ENCODE results near the gene SDCCAG8.

Gene SDCCAG8

DNA sequence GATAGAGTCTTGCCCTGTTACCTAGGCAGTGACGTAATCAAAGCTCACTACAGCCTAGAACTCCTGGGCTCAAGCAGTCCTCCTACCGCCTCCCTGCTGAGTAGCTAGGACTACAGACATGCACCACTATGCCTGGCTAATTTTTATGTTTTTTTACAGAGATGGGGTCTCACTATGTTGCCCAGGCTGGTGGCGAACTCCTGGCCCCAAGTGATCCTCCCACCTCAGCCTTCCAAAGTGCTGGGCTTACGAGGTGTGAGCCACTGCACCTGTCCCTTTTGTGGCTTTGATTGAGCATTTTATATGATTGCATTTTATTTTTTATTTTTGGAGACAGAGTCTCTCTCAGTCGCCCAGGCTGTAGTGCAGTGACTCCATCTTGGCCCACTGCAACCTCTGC, 25.8 kb downstream of the SDCCAG8 start:
- DNase-seq (ENCODE audit: low spot score), result no peak

DNA sequence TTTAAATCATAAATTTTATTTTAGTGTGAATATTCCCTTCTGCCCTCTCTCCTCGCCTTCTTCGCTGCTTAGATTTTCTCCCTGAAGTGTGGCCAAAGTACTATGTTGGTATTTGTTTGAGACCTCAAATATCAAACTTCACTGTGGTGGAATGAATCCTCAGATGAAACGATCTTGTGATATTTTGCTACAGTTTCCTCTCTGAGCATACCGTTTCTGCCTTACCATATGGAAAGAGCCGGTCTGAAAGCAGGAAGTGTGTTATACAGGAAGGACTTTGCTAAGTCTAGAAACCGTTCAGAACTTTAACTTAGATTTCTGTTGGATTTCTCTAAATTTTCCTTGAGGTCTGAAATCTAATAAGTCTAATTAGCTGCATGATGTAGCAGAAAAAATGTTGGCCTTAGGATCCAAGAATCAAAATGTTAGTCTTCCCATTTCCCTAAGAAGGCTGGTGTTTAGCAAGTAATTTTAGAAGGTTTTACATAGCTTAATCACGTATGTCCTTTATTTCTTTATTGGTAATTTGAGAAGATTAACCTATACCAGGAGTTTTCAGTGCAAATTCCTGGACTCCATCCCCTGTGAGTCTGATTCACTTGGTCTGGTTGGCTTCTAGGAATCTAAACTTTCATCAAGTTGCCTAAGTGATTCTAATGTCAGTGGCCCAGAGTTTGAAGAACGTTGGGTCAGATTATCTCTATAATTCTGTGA, 30.7 kb downstream of the SDCCAG8 start:
- DNase-seq (ENCODE audit: low spot score), result no peak

DNA sequence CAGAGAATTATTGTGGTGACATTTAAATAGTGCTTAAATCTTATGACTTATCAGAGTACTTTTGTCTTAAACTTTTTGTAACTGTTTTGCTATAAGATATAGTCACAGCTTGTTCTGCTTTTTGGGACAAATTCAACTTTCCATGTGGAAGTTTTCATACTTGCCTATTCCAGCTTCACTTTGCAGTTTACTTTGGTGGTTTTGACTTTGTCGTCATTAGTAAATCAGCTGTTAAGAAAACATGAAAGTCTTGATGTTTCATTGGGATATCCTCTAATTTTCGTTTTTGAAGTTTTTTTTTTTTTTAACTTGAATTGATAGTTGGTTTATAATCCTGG, 31.3 kb downstream of the SDCCAG8 start:
- no peak for DNase-seq (ENCODE audit: low spot score)

DNA sequence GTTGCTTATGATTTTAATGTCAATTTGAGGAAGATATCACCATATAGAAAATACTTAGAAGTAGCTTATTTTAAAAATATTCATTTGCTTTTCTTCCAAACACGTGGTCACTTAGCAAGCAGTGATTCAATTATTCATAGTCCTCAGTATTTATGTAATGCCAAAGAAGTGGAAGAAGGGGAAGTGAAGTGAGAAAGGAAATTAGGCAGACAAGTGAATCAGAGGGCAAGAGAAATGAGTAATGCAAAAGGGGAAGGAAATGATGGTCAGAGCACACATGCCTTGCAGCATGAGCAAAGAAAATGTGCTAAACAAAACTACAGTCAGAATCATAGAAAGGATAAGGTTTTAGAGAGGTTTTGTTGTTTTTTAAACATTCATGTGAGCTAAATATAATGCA, 31.8 kb downstream of the SDCCAG8 start:
- peak; percentile 54 for DNase-seq (ENCODE audit: low spot score)

GRCh38 chr1:243288062-243288461, 32.2 kb downstream of the SDCCAG8 start:
- DNase-seq (ENCODE audit: low spot score), result no peak

- no peak for DNase-seq (ENCODE audit: low spot score)
These were observed 35.5 kb downstream of the SDCCAG8 start for GRCh38 chr1:243291292-243291691.

GRCh38 chr1:243292117-243292516, 36.3 kb downstream of the SDCCAG8 start:
- DNase-seq (ENCODE audit: low spot score), result no peak

DNA sequence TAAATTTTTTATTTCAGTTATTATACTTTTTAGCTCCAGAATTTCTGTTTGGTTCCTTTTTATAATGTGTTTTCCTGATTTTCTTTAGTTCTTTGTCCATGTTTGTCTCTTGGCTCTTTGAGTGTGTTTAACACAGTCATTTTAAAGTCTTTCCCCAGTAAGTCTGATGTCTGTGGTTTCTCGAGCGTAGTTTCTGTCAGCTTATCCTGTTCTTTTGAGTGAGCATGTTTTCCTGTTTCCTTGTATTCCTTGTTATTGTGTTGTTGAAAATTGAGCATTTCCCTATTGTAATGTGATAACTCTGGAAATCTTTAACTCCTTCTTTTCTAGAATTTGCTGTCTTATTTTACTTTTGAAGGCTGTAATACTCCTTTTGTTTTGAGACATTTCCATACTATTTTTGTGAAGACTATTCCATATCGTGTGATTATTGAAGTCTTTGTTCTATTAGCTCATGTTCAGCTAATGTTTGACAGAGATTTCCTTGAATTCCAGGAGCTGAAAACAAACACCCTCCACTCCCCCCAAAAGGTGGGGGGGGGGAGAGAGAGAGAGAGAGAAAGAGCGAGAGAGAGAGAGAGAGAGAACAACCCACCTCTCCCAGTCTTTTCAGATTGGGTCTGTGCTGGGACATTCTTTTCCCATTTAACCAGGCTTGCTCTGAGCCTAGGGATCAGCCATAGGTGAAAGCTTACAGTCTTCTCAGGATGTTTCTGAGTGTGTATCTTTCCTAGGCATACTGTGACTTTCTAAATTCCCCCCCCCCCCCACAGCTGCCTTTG, 38.3 kb downstream of the SDCCAG8 start:
- no peak for DNase-seq (ENCODE audit: low spot score)

- DNase-seq (ENCODE audit: low spot score), result no peak
These were observed 38.9 kb downstream of the SDCCAG8 start for GRCh38 chr1:243294723-243295121.

- no peak for DNase-seq (ENCODE audit: low spot score)
These were observed 43.2 kb downstream of the SDCCAG8 start for GRCh38 chr1:243299069-243299468.

DNA sequence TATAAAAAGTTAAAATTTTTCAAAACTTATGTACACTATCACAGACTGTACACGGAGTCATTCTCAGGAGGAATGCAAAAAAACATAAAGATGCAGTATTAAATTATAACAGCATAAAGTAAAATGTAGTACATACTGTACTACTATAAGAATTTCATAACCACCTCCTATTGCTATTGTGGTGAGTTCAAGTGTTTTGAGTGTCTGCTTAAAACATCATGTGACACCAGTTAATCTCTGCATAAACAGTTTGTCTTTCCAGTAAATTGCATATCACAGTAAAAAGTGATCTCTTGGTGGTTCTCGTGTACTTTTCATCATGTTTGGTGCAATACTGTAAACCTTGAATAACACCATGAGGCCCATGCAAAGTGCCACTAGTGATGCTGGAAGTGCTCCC, 45.2 kb downstream of the SDCCAG8 start:
- DNase-seq (ENCODE audit: low spot score), result no peak

- no peak for DNase-seq (ENCODE audit: low spot score)
These were observed 56.0 kb downstream of the SDCCAG8 start for GRCh38 chr1:243311809-243312208.

- DNase-seq (ENCODE audit: low spot score), result peak; percentile 52
These were observed 57.3 kb downstream of the SDCCAG8 start for GRCh38 chr1:243312952-243313634.

DNA sequence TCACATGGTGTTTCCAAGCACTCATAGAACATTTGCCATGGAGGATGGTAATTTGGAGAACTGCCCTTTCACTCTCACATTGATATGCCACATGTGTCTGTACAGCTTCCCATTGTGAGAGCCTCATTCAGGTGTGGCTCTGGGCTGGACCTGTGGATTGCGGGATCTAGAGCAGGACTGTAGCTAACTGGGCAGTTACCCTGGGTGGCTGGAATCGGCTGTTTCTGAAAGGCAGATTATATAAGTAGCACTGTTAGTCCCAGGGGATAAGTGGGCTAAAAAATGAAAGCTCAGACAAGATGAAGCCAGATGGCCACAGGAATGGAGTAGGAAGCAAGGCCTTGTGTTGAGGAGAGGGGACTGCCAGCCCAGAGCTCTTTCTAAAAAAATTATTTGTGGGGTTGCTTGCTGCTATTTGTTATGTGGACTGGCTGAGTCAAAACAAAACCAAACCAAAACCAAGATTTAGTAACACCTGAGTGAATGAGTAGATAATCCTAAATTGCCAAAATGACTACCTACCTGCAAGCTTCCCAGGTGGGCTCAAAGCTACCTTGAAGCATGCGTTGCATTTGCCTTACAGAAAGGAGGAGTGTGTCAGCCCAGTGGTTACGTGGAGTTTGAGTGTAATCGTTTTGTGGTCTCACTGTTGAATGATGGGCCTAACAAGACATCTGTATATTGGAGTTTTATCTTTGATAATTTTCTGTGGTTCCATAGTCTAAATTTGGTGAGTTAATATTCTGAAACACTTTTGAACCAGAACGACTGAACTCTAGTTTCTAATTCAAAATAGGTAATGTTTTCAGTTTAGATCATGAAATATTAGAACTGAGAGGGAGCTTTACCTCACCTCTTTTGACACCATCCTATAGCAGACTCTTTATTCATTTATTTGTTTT, 58.0 kb downstream of the SDCCAG8 start:
- no peak for DNase-seq (ENCODE audit: low spot score)

GRCh38 chr1:243315455-243315854, 59.6 kb downstream of the SDCCAG8 start:
- peak; percentile 30 for DNase-seq (ENCODE audit: low spot score)

DNA sequence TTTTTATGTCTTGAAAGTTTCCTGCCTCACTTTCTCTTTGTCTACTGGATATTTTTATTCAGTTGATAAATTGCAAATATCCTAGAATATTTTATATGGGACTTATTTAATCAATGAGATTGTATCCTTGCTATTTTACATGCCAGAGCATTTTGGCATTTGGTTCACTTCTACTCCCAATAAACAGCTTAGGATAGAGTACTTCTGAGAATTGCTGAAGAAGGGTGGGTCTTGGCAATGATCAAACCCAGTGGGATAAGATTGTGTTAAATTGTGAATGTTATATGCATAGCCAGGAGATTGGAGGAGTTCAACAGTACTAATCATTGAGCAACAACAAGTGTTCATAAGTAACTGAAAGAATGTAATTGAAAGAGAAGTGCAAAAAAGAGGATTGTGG, 60.1 kb downstream of the SDCCAG8 start:
- no peak for DNase-seq (ENCODE audit: low spot score)

- peak; percentile 96 for DNase-seq (ENCODE audit: low spot score)
These were observed 60.6 kb downstream of the SDCCAG8 start for GRCh38 chr1:243316366-243316989.

GRCh38 chr1:243320224-243320623, 64.4 kb downstream of the SDCCAG8 start:
- DNase-seq (ENCODE audit: low spot score), result no peak

- no peak for DNase-seq (ENCODE audit: low spot score)
These were observed 66.5 kb downstream of the SDCCAG8 start for GRCh38 chr1:243322326-243322725.

GRCh38 chr1:243323491-243323890, 67.7 kb downstream of the SDCCAG8 start:
- no peak for DNase-seq (ENCODE audit: low spot score)

DNA sequence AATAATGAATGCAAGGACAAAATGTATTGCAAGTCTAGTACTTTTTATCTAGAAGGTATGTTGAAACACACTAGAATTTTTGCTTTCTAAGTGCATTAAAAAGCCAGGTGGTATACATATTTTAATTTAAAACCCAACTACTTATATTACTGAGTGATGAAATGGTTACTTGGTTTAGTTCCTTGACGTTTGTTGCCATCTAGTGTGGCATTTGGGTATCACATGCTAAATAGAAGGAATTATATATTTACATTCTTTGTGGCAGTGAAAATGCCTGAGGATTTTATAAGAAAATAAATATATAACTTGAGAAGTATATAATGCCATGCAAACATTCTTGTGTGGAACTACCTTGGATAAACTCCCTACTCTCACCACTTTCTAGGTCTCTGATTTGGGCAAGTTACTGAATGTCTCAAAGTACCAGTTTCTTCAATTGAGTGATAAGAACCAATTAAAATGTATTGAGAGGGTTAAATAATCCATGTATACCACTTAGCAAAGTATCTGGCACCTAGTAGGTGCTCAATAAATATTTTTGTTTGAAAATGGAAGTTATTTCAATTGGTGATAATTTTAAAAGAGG, 69.6 kb downstream of the SDCCAG8 start:
- DNase-seq (ENCODE audit: low spot score), result peak; percentile 64

Data from globus pallidus (tissue), 1 donor.